ENCODE measurements around the gene CPEB1. TPM values are rescaled to one million over a fixed set of nuclear protein-coding genes. Genes with fewer than 3 reads are reported as not detected.
A peak's percentile ranks its signal among the peaks of the same experiment; 100 is the strongest.
"Not testable (repeated sequence)": the region's sequence is repeated elsewhere in the genome, so short reads cannot be mapped to it uniquely, and the experiment has no call there.

CPEB1 gene
- total RNA-seq, 1 donor from 2014 or later = under 0.01 TPM

DNA sequence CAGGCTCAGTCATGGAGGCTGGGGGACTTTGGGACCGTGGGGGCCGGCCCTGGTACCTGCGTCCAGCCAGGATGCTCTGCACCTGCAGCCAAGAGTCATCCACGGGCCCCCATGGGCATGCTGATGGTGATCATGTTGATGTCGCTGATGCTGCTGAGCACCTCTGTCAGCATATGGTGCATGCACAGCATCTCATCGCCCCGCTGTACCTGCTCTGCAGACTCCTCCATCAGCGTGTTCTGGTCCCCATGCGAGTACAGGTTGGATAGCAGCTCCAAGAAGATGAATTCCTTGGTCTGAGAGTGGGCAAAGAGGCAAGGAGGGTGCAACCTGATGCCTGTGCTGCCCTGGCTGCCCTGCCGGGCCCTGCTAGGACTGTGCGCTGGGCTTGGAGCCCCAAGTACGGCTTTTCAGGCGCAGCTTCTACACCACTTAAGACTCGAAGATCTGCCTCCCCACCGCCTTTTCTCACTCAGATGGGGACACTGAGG, 114.1 kb downstream of the CPEB1 start:
- Histone ChIP-seq H3K36me3 (ENCODE audit: control insufficient read depth, insufficient read depth, low read length) (peaks cover 15% of the 10 kb centered on the region), H3K4me3 (ENCODE audit: low read depth, low read length) (no peak overlapping the region), H3K27me3 (ENCODE audit: control insufficient read depth, insufficient read depth, low read length) (no peaks in the 10 kb centered on the region)
- FAIRE-seq (no peak), DNase-seq (ENCODE audit: low read depth) (no peak)
- TF ChIP-seq CTCF (IDR thresholded peaks at IDR 0.05; ENCODE audit: insufficient read depth, low read length, severe bottlenecking) = no peak

- no peaks in the 10 kb centered on the region for H3K27me3 ChIP-seq (ENCODE audit: control insufficient read depth, insufficient read depth, low read length)
- no peak overlapping the region for H3K4me3 ChIP-seq (ENCODE audit: low read depth, low read length)
- DNase-seq (ENCODE audit: low read depth) (peak; percentile 31), FAIRE-seq (no peak)
- no peak for TF ChIP-seq CTCF (IDR thresholded peaks at IDR 0.05; ENCODE audit: insufficient read depth, low read length, severe bottlenecking)
- H3K36me3 ChIP-seq (ENCODE audit: control insufficient read depth, insufficient read depth, low read length) = peaks cover 10% of the 10 kb centered on the region
Measured at GRCh38 chr15:82532383-82532990, 114.7 kb downstream of the CPEB1 start.

- no peak overlapping the region for H3K4me3 ChIP-seq (ENCODE audit: low read depth, low read length)
- H3K36me3 ChIP-seq (ENCODE audit: control insufficient read depth, insufficient read depth, low read length) = peaks cover 8% of the 10 kb centered on the region
- H3K27me3 ChIP-seq (ENCODE audit: control insufficient read depth, insufficient read depth, low read length) = no peaks in the 10 kb centered on the region
- FAIRE-seq (no peak), DNase-seq (ENCODE audit: low read depth) (no peak)
- no peak for TF ChIP-seq CTCF (IDR thresholded peaks at IDR 0.05; ENCODE audit: insufficient read depth, low read length, severe bottlenecking)
Measured at GRCh38 chr15:82531496-82532382, 115.4 kb downstream of the CPEB1 start.

- Histone ChIP-seq H3K27me3 (ENCODE audit: control insufficient read depth, insufficient read depth, low read length) (no peaks in the 10 kb centered on the region), H3K36me3 (ENCODE audit: control insufficient read depth, insufficient read depth, low read length) (peaks cover 2% of the 10 kb centered on the region), H3K4me3 (ENCODE audit: low read depth, low read length) (peak overlapping the region; percentile 30)
- TF ChIP-seq CTCF (IDR thresholded peaks at IDR 0.05; ENCODE audit: insufficient read depth, low read length, severe bottlenecking) = peak; percentile 77
- peak; percentile 71 for DNase-seq (ENCODE audit: low read depth)
- no peak for FAIRE-seq
Measured at GRCh38 chr15:82530606-82531379, 116.4 kb downstream of the CPEB1 start.

GRCh38 chr15:82530006-82530405, 117.2 kb downstream of the CPEB1 start:
- DNase-seq (ENCODE audit: low read depth) = no peak
- no peaks in the 10 kb centered on the region for H3K36me3 ChIP-seq (ENCODE audit: control insufficient read depth, insufficient read depth, low read length)
- no peaks in the 10 kb centered on the region for H3K27me3 ChIP-seq (ENCODE audit: control insufficient read depth, insufficient read depth, low read length)
- no peak for FAIRE-seq
- no peak overlapping the region for H3K4me3 ChIP-seq (ENCODE audit: low read depth, low read length)
- TF ChIP-seq CTCF (IDR thresholded peaks at IDR 0.05; ENCODE audit: insufficient read depth, low read length, severe bottlenecking) = no peak

GRCh38 chr15:82513587-82513986, 133.6 kb downstream of the CPEB1 start:
- H3K36me3 ChIP-seq (ENCODE audit: control insufficient read depth, insufficient read depth, low read length); FAIRE-seq; DNase-seq (ENCODE audit: low read depth); H3K27me3 ChIP-seq (ENCODE audit: control insufficient read depth, insufficient read depth, low read length); H3K4me3 ChIP-seq (ENCODE audit: low read depth, low read length): not testable (repeated sequence)

DNA sequence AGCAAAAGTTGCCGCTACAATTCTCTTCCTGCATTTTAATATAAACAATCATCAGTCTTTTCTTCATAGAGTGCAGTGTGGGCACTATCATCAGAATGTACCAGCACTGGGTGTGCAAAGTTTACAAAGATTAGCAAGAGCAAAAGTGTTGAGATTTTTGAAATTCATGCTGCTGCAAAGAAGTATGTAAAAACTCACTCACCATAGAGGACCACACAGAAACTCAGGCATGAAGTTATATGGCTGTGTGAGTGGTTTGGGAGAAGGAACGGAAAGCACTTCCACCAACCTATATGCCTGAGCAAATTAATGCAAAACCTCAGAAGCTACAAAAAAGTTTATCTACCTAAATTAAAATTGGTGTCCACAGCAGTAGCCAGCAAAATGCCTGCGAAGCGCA, 139.5 kb downstream of the CPEB1 start:
- H3K27me3 ChIP-seq (ENCODE audit: control insufficient read depth, insufficient read depth, low read length); H3K36me3 ChIP-seq (ENCODE audit: control insufficient read depth, insufficient read depth, low read length); H3K4me3 ChIP-seq (ENCODE audit: low read depth, low read length); FAIRE-seq; DNase-seq (ENCODE audit: low read depth): not testable (repeated sequence)

DNA sequence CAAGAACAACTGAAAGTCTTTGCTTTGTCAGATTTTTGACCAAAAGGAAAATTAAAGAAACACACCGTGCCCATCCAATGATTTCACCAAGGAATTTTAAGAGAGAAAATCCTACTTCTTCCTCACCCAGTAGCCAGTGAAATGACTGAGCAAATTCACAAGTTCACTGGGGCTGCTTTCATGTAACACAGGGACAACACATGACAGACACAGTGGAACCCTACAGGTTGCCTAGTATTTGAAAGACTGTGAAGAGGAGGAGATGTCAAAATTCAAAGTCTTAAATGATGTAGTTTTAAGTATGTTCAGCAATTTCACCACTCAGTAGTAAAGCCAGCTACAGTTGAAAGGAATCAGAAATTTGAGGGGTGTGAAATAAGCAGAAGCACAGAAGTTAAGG, 140.1 kb downstream of the CPEB1 start:
- H3K36me3 ChIP-seq (ENCODE audit: control insufficient read depth, insufficient read depth, low read length); H3K27me3 ChIP-seq (ENCODE audit: control insufficient read depth, insufficient read depth, low read length); FAIRE-seq; DNase-seq (ENCODE audit: low read depth); H3K4me3 ChIP-seq (ENCODE audit: low read depth, low read length): not testable (repeated sequence)
